ENCODE results near the gene ATF1. TPM values are rescaled to one million over a fixed set of nuclear protein-coding genes. Genes with fewer than 3 reads are reported as not detected.
"Not testable (repeated sequence)": the region's sequence is repeated elsewhere in the genome, so short reads cannot be mapped to it uniquely, and the experiment has no call there.

The ATF1 gene
- polyA plus RNA-seq, 1 of the 3 experiments (the other 2 are of a cell fraction) = 34.2 TPM

DNA sequence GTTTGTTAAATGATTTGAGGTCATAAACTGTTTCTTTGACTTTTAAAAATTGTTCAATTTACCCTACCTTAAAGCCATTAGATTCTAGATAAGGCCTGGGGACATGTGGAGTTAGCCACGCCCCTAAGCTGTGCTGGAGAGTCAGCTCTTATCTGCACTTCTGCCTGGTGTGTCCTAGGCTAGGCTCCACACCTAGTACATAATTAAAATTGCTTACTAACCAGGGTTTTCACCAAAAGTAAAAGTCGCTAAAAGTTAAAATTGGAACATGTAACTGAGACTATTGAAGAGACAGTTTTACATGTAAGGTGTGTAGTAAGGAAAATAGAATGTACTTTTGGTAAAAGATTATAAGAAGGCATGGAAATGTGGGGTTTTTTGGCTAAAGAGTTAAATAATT, 4.9 kb downstream of the ATF1 start:
- H3K9me2 ChIP-seq; H3K27me3 ChIP-seq (ENCODE audit: insufficient read depth); H3K9me3 ChIP-seq; H3F3A ChIP-seq (replicated peaks; ENCODE audit: insufficient read depth); H3K9ac ChIP-seq; H2AFZ ChIP-seq (ENCODE audit: low read depth); H3K4me2 ChIP-seq; H3K27ac ChIP-seq (ENCODE audit: low read depth in 2 of 2, low read length in 1 of 2); H3K4me1 ChIP-seq (ENCODE audit: control insufficient read depth in 1 of 2, insufficient read depth in 2 of 2, low read depth in 1 of 2, low read length in 1 of 2); H3K4me3 ChIP-seq (ENCODE audit: low read depth in 2 of 2, low read length in 1 of 2); DNase-seq; POLR2A ChIA-PET: not testable (repeated sequence)
- CTCF ChIA-PET = interaction anchor here (2.7 kb wide), 1 partner anchor 218 kb away, joined by 14 read pairs; no protein-coding TSS in a partner anchor
- Histone ChIP-seq H4K20me1 (ENCODE audit: insufficient read depth) (peaks cover 17% of the 10 kb centered on the region), H3K36me3 (replicated peaks in 1 of 2; ENCODE audit: control insufficient read depth in 1 of 2, insufficient read depth in 2 of 2, low read length in 1 of 2) (peaks cover 0 to 21% of the 10 kb centered on the region in 2 experiments), H3K79me2 (ENCODE audit: insufficient read depth) (peaks cover 89% of the 10 kb centered on the region)
- 90% methylated on average over 2 of the region's 2 CpGs for WGBS (ENCODE audit: low lambda C conversion rate)
- peak; percentile 56 for TF ChIP-seq GATA2 (CRISPR knock-in tag; IDR thresholded peaks at IDR 0.05)

- H3K27ac ChIP-seq (ENCODE audit: low read depth in 2 of 2, low read length in 1 of 2) = no peak overlapping the region
- CTCF ChIA-PET = no interaction called here
Observed at GRCh38 chr12:50771409-50771808, 7.5 kb downstream of the ATF1 start.

More at GRCh38 chr12:50771409-50771808, 7.5 kb downstream of the ATF1 start:
- Histone ChIP-seq H3K9me3 (no peaks in the 10 kb centered on the region), H4K20me1 (ENCODE audit: insufficient read depth) (peaks cover 7% of the 10 kb centered on the region; the same call in 1 of the 2 replicates), H3F3A (replicated peaks; ENCODE audit: insufficient read depth) (no peaks in the 10 kb centered on the region), H3K4me2 (no peak overlapping the region), H3K9me2 (no peaks in the 10 kb centered on the region), H3K4me1 (ENCODE audit: control insufficient read depth in 1 of 2, insufficient read depth in 2 of 2, low read depth in 1 of 2, low read length in 1 of 2) (peaks cover 0 to 5% of the 10 kb centered on the region in 2 experiments; a peak in 1 of 4 replicates), H2AFZ (ENCODE audit: low read depth) (no peak overlapping the region), H3K9ac (no peak overlapping the region), H3K36me3 (replicated peaks in 1 of 2; ENCODE audit: control insufficient read depth in 1 of 2, insufficient read depth in 2 of 2, low read length in 1 of 2) (peaks cover 0 to 21% of the 10 kb centered on the region in 2 experiments), H3K4me3 (ENCODE audit: low read depth in 2 of 2, low read length in 1 of 2) (no peak overlapping the region), H3K27me3 (ENCODE audit: insufficient read depth) (no peaks in the 10 kb centered on the region), H3K79me2 (ENCODE audit: insufficient read depth) (peaks cover 93% of the 10 kb centered on the region)
- POLR2A ChIA-PET = no interaction called here
- DNase-seq = no peak
- WGBS (ENCODE audit: low lambda C conversion rate) = 98% methylated on average over 5 of the region's 5 CpGs
- TF ChIP-seq PBX3 (IDR thresholded peaks at IDR 0.05) (no peak), ZBTB33 (IDR thresholded peaks at IDR 0.05; ENCODE audit: borderline replicate concordance, low read depth) (no peak), JUND (IDR thresholded peaks at IDR 0.05) (no peak), CHD2 (IDR thresholded peaks at IDR 0.05; ENCODE audit: low read length, partially characterized antibody) (no peak), TEAD4 (IDR thresholded peaks at IDR 0.05; ENCODE audit: borderline replicate concordance, insufficient read depth) (no peak), TCF12 (IDR thresholded peaks at IDR 0.05) (no peak), GABPA (IDR thresholded peaks at IDR 0.05; ENCODE audit: low read depth) (no peak), RCOR1 (IDR thresholded peaks at IDR 0.05; ENCODE audit: low read length) (no peak), ELF1 (IDR thresholded peaks at IDR 0.05) (no peak)
- TF ChIP-seq, protein P1, sequence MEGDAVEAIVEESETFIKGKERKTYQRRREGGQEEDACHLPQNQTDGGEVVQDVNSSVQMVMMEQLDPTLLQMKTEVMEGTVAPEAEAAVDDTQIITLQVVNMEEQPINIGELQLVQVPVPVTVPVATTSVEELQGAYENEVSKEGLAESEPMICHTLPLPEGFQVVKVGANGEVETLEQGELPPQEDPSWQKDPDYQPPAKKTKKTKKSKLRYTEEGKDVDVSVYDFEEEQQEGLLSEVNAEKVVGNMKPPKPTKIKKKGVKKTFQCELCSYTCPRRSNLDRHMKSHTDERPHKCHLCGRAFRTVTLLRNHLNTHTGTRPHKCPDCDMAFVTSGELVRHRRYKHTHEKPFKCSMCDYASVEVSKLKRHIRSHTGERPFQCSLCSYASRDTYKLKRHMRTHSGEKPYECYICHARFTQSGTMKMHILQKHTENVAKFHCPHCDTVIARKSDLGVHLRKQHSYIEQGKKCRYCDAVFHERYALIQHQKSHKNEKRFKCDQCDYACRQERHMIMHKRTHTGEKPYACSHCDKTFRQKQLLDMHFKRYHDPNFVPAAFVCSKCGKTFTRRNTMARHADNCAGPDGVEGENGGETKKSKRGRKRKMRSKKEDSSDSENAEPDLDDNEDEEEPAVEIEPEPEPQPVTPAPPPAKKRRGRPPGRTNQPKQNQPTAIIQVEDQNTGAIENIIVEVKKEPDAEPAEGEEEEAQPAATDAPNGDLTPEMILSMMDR (IDR thresholded peaks at IDR 0.05) = no peak
- TF ChIP-seq, protein P2, sequence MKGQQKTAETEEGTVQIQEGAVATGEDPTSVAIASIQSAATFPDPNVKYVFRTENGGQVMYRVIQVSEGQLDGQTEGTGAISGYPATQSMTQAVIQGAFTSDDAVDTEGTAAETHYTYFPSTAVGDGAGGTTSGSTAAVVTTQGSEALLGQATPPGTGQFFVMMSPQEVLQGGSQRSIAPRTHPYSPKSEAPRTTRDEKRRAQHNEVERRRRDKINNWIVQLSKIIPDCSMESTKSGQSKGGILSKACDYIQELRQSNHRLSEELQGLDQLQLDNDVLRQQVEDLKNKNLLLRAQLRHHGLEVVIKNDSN (IDR thresholded peaks at IDR 0.05; ENCODE audit: borderline replicate concordance, low read depth) = no peak
- TF ChIP-seq, protein P3, sequence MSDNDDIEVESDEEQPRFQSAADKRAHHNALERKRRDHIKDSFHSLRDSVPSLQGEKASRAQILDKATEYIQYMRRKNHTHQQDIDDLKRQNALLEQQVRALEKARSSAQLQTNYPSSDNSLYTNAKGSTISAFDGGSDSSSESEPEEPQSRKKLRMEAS (IDR thresholded peaks at IDR 0.05; ENCODE audit: low read depth) = no peak
